Activated CD8-positive, alpha-beta memory T cell treated with anti-CD3 and anti-CD28 coated beads, Interleukin-2, amount 50 U/mL, for 24 hours (primary cell): Measurements from ENCODE around the gene LRP1-AS.

Experiments used
- DNase-seq: peaks from one replicate; pipeline ENCODE4 v3.0.0-alpha.2; 2020; ENCODE audit errors: extremely low read depth

Gene LRP1-AS

DNA sequence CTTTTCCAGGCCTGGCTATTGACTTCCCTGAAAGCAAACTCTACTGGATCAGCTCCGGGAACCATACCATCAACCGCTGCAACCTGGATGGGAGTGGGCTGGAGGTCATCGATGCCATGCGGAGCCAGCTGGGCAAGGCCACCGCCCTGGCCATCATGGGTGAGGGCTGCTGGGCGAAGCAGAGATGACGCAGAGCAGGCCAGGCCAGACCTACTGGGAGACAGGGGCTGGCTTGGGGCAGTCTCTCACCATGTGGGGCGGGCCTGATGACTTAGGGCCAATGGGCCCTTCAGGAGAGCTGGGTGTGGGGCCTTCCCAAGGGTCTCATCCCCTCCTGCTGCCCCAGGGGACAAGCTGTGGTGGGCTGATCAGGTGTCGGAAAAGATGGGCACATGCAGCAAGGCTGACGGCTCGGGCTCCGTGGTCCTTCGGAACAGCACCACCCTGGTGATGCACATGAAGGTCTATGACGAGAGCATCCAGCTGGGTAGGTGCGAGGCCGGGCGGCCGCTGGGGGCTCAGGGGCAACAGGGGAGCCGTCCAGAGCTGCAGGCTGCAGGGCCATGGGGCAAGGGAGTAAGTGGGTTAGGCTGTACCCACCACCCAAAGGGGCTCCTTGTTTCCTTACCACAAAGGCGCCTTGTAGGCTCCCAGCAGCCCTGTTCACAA, 33.0 kb upstream of the LRP1-AS start:
- DNase-seq, result no peak

GRCh38 chr12:57179331-57180086, 32.1 kb upstream of the LRP1-AS start:
- no peak for DNase-seq

DNA sequence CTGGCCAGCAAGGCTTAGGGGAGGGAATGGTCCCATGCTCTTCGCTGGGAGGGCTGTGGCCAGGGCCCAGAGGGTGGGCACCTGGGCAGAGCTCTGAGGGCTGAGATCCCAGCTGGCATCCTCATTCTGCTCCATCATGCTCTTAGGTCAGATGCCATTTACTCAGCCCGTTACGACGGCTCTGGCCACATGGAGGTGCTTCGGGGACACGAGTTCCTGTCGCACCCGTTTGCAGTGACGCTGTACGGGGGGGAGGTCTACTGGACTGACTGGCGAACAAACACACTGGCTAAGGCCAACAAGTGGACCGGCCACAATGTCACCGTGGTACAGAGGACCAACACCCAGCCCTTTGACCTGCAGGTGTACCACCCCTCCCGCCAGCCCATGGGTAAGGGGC, 30.8 kb upstream of the LRP1-AS start:
- DNase-seq, result no peak

- no peak for DNase-seq
Observed at GRCh38 chr12:57177354-57177753, 29.9 kb upstream of the LRP1-AS start.

- no peak for DNase-seq
Observed at GRCh38 chr12:57176846-57177245, 29.4 kb upstream of the LRP1-AS start.

DNA sequence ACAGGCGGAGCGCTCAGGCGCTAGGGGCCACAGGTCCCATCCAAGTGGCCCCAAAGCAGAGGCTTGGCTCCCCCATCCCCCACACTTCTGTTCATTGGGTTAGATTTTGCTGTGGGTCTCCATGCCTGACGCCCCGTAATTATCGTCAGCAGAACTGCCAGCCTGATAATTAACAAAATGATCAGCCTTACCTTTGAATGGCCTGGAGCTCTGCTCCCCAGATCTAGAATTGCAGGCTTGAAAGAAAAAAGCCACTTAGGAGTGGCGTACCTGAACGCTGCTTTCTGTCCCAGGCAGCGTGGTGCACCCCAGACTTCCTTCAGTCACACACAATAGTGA, 28.7 kb upstream of the LRP1-AS start:
- no peak for DNase-seq

GRCh38 chr12:57175428-57176138, 28.2 kb upstream of the LRP1-AS start:
- no peak for DNase-seq

DNA sequence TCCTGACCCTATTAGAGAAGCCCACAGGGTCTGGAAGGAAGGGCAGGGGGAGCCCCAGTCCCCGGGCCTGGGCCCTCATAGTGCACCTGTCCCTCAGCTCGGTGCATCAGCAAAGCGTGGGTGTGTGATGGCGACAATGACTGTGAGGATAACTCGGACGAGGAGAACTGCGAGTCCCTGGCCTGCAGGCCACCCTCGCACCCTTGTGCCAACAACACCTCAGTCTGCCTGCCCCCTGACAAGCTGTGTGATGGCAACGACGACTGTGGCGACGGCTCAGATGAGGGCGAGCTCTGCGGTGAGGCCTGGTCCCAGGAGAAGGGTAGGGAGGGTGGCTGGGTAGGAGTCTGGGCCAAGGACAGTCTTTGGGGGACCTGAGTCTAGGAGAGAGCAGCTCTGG, 26.3 kb upstream of the LRP1-AS start:
- no peak for DNase-seq

GRCh38 chr12:57173089-57173488, 25.7 kb upstream of the LRP1-AS start:
- no peak for DNase-seq

GRCh38 chr12:57171668-57172067, 24.2 kb upstream of the LRP1-AS start:
- DNase-seq, result no peak

DNA sequence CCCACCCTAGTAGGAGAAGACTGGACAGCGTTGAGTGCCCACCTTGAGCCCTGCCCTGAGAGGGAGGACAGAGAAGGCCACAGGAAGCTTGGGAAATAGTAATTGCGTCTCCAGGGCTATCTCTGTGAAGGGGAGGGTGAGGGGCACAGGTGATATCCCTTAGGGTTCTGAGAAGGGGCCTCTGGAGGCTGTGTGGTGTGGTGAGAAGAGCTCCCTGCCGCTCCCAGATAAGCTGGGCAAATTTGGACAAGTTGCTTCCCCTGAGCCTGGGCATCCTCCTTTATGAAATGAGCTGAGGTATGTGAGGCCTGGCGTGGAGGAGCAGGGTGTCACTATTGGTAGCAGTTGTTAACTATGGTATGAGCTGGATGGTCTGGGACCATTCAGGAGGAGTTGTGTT, 23.5 kb upstream of the LRP1-AS start:
- DNase-seq, result no peak

- no peak for DNase-seq
Observed at GRCh38 chr12:57170408-57170807, 23.0 kb upstream of the LRP1-AS start.

GRCh38 chr12:57169969-57170368, 22.6 kb upstream of the LRP1-AS start:
- no peak for DNase-seq

GRCh38 chr12:57169046-57169795, 21.8 kb upstream of the LRP1-AS start:
- DNase-seq, result no peak

DNA sequence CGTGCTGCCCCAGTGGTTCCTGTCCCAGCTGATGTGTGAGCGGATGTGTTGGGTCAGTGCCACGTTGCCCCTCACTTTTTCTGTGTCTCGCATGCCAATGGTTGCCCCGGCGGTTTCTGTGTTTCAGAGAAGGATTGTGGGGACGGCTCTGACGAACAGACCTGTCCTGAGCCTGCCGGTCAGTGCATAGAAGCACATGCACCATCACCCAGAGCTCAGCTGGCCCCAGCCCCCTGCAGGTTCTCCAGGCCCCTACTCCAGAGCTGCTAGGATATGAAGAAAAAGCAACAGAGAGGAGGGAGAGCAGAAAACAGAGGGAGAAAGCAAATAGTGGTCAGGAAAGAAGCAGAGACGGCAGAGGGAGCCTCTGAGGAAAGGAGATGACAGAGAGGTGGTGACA, 20.6 kb upstream of the LRP1-AS start:
- no peak for DNase-seq

GRCh38 chr12:57166971-57167371, 19.6 kb upstream of the LRP1-AS start:
- DNase-seq, result no peak

- DNase-seq, result no peak
Observed at GRCh38 chr12:57165741-57166140, 18.3 kb upstream of the LRP1-AS start.

DNA sequence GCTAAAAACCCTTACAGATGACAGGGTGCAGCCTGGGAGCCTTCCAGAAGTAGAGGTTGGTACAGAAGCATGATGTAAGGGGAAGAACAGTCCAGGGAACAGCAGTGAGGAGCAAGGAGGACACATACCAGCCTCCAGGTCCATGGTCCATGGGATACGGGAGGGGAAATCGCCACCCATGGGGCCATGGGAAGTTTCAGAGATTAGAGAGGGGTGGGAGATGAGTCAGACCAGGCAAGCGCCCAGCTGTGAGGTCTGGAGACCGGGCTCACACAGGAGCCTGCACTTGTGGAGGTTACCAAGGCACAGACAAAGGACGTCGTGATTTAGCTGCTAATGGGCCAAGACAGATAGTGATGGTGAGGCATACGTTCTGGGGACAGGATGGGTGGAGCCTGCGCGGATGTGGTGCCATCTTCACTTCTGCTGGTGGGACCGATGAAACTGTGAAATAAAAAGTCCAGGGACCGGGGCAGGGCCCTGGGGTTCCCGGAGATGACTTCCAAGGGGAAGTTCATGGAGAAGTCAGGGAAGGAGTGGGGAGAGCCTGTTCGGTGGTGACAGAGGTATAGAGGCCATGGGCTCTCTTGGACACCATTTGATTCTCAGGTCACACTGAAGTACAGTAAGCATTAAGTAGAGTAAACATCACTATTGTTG, 17.7 kb upstream of the LRP1-AS start:
- DNase-seq, result no peak

DNA sequence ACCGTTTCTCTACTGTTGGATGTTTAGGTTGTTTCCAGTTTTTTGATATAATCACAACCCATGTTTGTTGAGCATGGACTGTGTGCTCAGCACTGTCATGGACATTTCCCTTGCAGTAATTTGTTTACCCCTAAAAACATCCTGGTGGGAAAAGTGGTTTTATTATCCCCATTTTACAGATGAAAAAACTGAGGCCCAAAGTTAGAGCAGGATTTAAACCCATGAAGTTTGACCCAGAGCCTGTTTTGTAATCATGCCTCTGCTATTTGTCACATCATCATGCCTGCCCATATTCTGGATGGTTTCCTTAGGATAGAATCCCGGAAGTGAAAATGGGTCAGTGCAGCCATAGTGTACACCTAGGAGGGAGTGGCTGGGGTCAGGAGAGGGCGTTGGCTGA, 17.0 kb upstream of the LRP1-AS start:
- DNase-seq, result no peak

DNA sequence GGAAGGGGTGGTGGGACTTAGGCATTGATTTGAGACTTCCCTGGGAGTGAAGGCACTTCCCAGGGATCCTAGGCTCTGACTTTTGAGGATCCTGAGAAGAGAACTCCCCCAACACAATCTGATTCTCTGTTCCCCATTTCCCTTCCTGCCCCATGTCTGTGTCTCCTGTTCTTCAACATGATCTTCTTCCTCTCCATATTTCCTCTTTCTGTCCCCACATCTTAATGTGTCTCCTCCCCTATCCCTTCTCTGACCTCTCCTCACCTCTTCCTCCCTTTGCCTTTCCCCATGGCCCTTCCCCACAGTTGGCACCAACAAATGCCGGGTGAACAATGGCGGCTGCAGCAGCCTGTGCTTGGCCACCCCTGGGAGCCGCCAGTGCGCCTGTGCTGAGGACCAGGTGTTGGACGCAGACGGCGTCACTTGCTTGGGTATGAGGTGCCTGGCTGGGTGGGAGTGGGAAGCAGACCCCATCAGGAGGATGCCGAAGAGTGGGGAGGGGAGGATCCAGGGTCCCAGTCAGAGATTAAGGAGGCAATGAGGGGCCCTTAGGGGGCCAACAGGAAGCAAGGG, 15.2 kb upstream of the LRP1-AS start:
- DNase-seq, result no peak

- DNase-seq, result no peak
Observed at GRCh38 chr12:57161491-57161890, 14.1 kb upstream of the LRP1-AS start.
